GM12801 (cell line): ENCODE results near the gene SPSB4.

Experiments used
- TF ChIP-seq, protein P1 (sequence below): IDR thresholded peaks from one replicate; pipeline ENCODE4 v1.5.1; 2011; ENCODE audit warnings: control low read depth; ENCODE audit not compliant: insufficient read length; ENCODE audit errors: extremely low read depth

The SPSB4 gene

DNA sequence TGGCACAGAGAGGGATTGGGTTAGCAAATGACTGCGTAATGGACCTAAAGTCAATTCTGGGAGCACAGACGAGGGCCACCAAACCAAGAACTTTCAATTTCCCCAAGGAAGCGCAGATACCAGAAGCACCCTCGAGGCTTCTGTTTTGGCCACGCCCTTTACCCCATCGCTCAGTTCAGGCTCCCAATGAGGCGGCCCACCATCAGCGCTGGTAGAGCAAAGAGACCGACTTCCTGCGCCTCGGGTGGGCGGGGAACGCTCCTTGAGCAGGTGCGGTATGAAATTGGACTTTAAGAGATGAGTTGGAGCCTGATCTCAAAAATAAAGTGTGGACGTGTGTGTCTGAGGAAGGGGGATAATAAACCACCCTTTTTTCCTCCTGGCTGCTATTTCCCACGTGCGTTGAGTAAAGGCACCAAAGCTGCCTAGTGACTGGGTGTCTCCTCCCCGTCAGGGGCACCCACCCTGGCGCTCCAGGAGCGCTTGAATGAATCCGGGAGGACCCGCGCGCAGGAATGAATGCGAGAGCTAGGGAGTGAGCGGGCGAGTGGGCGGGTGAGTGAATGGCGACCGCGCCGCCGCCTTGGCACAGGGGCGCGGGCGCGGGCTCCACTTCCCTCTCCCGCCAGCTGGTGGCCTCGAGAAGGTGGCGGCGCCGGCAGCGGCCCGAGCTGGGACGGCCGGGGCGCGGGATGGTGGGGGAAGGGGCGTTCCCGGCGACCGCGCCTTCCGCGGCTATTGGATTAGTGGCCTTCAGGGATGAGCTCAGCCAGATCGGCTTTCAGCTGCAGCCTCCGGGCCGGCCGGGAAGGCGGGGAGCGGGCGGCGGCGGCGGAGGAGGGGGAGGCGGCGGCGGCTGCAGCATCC is at the start of gene SPSB4:
SPSB4 (plus strand) TSS at position 772 of the 867 bp plus-strand sequence. CDS start 14,758 bp downstream, outside the sequence.
- TF ChIP-seq, protein P1, sequence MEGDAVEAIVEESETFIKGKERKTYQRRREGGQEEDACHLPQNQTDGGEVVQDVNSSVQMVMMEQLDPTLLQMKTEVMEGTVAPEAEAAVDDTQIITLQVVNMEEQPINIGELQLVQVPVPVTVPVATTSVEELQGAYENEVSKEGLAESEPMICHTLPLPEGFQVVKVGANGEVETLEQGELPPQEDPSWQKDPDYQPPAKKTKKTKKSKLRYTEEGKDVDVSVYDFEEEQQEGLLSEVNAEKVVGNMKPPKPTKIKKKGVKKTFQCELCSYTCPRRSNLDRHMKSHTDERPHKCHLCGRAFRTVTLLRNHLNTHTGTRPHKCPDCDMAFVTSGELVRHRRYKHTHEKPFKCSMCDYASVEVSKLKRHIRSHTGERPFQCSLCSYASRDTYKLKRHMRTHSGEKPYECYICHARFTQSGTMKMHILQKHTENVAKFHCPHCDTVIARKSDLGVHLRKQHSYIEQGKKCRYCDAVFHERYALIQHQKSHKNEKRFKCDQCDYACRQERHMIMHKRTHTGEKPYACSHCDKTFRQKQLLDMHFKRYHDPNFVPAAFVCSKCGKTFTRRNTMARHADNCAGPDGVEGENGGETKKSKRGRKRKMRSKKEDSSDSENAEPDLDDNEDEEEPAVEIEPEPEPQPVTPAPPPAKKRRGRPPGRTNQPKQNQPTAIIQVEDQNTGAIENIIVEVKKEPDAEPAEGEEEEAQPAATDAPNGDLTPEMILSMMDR: no peak

DNA sequence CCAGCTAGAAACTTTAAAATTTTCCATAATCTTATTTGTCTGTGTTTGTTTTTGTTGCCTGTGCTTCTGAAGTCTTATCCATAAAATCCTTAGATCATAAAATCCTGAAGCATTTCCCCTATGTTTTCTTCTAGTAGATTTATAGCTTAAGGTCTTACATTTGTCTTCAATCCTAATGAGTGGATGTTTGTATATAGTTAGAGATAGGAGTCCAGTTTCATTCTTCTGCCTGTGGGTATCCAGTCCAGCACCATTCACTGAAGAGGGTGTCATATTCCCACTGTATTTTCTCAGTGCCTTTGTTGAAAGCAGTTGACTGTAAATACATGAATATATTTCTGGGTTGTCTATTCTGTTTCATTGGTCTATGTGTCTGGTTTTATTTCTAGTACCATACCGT is 44.8 kb upstream of the SPSB4 start:
- TF ChIP-seq, protein P1: no peak

DNA sequence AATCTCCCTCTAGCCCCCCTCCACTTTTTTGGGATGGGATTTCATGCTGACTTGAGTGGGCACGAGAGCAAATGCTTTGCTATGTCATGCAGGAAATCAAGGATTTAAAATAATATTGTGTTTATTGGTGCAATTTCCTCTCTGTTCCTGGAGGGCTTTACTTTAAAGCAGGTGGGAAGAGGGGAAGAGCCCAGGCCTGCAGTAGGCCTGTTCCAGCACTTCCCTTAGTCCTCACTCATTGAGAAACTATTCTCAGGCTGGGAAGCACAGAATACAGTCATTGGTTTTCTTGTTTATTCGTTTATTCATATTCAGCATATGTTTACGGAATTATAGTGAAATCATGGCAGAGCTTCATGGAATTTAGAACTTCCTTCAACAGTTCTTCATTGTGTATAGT is 41.7 kb upstream of the SPSB4 start:
- TF ChIP-seq, protein P1: no peak

DNA sequence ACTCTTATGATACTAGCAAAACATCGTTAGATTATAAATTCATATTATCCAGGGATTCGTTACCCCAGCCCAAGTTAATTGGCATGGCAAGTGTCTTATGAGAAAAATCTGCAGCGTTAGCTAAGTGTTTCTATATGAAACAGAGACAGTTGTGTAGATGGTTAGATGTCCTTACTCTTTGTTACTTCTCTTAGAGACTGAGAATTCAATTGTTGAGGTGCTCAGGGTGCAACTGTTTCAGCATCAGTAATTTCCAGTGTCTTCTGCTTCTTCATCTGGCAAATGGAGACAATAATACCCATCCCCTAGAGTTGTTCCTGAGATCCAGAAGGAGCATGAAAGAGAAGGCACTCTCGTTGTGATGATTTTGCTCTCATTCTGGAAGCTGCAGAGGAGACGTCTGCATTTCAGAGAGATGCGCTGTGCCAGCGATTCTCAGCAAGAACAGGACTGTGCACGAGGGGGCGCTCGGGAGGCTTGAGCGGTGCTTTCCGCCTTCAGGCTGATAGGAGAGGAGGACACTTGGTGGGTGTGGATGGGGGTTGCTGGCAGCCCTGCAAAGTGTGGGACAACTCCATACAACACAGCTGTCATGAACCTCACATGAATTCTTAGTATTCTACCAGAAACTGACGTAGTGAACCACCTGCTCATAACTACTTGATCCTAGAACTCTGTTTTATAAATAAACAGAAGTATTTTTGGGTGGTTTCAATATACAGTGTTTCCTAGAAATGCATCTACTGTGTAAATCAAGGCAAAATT is 39.7 kb upstream of the SPSB4 start:
- TF ChIP-seq, protein P1: no peak

DNA sequence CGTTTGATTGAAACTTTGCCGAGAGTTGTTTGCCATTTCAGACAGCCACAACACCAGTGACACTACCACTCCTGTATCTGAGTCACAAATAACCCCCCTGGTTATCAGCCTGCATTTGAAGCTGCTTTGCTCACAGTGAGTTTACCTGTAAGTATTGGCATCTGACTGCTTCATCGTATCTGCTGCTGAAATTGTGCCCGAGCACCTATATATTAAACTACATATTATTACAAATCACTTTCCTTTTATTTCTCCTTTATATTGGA is 39.2 kb upstream of the SPSB4 start:
- TF ChIP-seq, protein P1: no peak

DNA sequence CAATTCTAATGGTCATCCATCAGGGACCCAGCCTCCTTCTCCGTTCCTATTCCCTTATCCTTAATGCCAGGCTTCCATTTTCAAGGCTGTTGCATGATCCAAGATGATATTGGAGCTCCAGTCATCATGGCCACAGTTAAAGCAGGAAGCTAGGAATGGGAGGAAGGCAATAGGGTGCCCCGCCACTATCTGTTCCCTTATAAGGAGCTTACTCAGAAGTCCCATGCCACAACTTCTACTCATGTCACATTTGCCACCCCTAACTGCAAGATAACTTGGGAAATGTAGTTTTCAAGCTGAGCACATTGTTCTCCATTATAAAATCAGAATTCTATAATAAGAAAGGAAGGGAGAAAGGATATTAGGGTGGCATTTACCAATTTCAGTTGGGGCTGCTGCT is 38.6 kb upstream of the SPSB4 start:
- TF ChIP-seq, protein P1: no peak

DNA sequence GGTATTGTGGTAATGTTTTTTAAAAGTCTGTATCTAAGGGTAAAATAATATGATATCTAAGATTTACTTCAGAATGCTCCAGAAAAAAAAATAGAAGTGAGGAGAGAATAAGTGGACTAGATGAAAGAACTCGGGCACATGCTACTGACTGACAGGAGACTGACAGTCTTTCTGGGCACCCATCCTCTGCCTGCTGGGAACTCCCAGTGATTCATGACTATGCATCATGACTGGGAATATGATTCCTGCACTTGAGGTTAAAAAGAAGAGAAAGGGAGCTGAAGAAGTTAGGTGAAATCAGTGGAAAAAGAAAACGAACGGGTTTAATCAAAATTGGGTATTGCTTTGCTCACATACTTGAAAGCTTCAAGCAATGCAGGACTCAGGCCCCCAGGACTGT is 35.7 kb upstream of the SPSB4 start:
- TF ChIP-seq, protein P1: no peak
